Endometrial microvascular endothelial cells (primary cell): Measurements from ENCODE around the gene SOAT2. TPM values are rescaled to one million over a fixed set of nuclear protein-coding genes. Genes with fewer than 3 reads are reported as not detected.
"Not testable (repeated sequence)": the region's sequence is repeated elsewhere in the genome, so short reads cannot be mapped to it uniquely, and the experiment has no call there.

Source experiments
- in situ Hi-C: cut with HindIII; loops from 2 replicates; pipeline ENCODE4 v1.10.0; 2017; ENCODE audit warnings: low sequenced_read_pairs, low pct_unique_long_range_greater_than_20kb; ENCODE audit errors: inconsistent ontology term
- total RNA-seq: library from RNA; depleted of rRNA; stranded (reverse); fragments of >200 nt; gene quantifications from one replicate; pipeline ENCODE4 v1.2.3, GENCODE V29; 2015; ENCODE audit errors: inconsistent ontology term

SOAT2 gene
- total RNA-seq, 1 donor from 2014 or later = not detected

DNA sequence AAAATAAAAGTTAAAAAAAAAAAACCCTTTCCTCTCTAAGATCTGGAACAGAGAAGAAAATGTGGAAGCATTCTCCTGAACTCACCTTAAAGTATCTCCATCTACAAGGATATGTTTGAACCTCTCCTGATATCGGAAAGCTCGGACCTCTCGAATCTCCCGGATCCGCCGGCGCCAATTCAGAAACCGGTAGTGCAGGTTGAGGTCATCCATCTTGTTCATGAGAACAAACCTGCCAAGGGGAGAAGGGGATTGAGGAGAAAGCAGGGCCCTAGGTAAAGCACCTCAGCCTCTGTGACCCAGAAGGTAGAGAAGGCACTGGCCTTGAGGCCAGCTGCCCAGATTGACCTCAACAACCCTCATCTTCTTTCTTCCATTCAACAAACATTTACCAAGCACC is 26.3 kb upstream of the SOAT2 start:
- in situ Hi-C loops = no loop called here

DNA sequence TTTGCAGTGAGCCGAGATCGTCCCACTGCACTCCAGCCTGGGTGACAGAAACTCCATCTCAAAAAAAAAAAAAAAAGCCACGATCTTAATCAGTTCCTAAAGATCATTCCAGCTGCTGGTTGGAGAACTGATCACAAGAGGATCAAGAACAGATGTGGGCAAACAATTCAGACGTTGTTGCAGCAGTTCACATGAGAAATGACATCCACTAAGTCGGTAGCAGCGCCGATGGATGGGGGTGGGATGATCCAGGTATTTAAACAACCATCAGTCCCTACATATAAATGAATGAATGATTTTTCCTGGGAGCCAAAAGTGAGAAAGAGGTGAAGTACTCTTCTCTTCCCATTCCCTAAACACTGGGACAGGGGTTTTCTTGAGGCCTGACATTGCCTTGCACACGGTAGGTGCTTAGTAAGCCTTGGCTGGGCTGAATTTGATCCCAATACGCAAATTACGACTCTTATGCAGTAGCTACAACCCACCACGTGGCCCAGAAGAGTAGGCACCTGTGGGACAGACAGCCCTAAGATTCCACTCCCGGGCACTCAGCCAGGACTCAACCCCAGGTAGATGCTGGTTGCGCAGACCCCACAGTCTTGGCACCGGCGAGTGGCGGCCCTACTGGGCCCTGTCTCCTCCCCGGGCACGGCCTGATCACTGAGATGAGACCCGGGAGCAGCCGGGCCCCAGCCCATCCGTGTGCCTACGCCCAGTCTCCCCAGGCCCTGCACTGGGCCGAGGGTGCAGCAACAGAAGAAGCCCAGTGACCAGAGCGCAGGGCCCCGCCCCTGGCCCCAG is 24.7 kb upstream of the SOAT2 start:
- in situ Hi-C loops = no loop called here

DNA sequence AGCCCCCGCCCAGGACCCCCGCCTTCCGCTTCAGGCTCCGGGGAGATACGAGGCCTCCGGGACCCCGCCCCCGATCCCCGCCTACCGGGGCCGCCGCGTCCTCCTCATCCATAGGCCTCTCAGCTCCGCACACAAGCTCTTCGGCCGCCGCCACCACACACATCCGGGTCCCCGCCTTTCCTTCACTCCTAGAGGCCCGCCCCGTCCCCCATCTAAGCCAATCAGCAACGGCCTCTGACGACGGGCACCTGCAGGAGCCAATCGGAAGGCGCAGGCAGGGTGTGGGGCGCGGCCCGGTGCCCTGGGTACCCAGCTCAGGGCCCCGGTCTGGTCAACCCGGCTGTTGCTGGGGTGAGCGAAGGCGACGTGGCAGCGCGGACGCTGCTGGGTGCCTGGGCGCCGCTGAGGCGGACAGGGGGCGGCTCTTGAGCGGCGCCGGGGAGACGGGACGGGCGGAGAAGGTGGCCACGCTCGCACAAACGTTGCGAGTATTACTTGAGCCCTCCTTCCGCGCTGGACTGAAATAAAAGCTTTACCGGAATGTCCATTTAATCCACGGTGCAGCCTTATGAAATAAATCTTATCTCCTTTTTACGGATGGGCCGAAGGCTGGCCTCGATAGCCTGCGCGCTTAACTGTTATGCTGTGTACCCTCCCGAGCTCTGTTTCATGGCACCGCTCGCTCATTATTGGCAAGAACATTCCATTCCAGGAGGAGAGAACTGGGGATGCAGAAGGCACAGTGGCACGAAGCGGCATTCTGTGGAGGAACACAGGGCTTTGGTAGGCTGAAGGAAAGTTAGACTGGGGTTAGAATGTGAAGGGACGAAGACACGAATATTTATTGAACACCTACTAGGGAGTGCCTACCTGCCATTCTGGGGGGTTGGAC is 23.8 kb upstream of the SOAT2 start, which contains the start of gene SPRYD3:
TSS of gene SPRYD3 (minus strand) at position 165 of the 892 bp plus-strand sequence. CDS start at position 108, 57 bp downstream.
- in situ Hi-C loops = no loop called here

DNA sequence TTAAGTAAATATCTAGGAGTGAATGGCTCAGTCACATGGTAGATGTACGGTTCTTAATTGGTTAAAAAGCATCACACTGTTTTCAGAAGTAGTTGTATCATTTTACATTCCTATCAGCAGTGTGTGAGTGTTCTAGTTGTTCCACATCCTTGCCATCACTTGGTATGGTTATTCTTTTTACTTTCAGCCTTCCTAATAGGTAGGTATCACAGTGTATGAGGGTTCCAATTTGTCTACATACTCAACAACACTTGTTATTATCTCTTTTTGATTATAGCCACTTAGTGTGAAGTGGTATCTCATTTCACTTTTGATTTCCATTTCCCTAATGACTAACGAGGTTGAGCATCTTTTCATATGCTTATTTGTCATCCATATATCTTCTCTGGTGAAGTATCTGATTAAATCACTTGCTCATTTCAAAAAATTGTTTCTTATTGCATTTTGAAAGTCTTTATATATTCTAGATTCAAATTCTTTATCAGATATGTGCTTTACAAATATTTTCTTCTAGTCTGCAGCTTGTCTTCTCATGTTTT is 20.6 kb upstream of the SOAT2 start:
- in situ Hi-C loops = no loop called here

- in situ Hi-C loops = no loop called here
Measured at GRCh38 chr12:53086361-53086760, 16.9 kb upstream of the SOAT2 start.

GRCh38 chr12:53090105-53090504 is 13.2 kb upstream of the SOAT2 start:
- in situ Hi-C loops = no loop called here

- in situ Hi-C loops = no loop called here
Measured at GRCh38 chr12:53090554-53090953, 12.7 kb upstream of the SOAT2 start.

DNA sequence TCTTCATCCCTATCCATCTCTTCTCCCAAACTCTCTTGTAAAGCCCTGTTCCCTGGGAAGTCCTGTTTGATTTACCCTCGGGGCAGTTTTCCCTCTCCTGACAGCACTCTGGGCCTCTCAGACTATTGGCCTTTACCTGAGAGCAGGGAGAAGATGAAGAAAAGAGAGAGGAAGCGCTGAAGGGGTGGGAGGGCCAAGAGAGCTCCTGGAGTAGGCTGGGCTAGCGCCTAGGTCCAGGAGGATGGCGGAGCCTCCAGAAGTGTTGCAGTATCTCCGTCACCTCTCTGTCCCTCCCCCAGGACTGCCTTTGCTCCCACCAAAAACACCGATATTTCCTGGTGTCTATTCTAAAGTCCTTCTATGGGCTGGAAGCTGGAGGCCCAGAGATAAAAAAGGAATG is 11.5 kb upstream of the SOAT2 start:
- in situ Hi-C loops = no loop called here

GRCh38 chr12:53093777-53094393 is 9.4 kb upstream of the SOAT2 start:
- in situ Hi-C loops = no loop called here

GRCh38 chr12:53094394-53094787 is 8.9 kb upstream of the SOAT2 start:
- in situ Hi-C loops = no loop called here

- in situ Hi-C loops = not testable (repeated sequence)
Measured at GRCh38 chr12:53094796-53095595, 8.3 kb upstream of the SOAT2 start.

GRCh38 chr12:53095596-53095895 is 7.7 kb upstream of the SOAT2 start:
- in situ Hi-C loops = not testable (repeated sequence)

DNA sequence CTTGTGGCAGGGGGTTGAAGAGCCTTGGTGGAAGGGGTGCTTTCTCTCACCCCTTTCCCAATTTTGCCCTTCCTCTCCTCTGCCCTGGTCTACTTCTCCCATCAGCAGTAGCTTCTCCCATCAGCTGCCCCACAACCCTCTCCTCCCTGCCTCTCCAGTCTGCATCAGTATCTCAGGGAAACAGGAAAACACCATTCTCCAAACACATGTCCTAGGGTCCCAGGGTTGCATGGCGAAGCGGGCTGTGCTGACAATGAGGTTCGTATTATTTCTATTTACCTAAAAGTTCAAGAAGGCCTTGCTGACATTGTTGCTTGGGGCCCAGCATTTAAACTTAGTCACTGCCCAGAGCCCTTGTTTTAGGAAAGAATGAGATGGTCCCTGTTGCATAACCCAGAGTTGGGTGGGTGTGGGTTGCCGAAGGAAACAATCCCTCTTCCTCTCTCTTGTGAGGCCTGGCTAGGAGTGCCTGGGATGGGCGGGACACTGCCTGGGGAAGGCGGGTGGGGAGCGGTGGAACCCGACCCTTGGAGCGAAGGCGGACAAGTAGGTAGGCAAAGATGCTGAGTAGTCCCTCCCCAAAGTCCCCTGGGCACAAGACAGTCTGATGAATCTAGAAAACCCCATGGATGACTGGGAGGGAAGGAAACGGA is 7.1 kb upstream of the SOAT2 start:
- in situ Hi-C loops = no loop called here

- in situ Hi-C loops = no loop called here
Measured at GRCh38 chr12:53096759-53097158, 6.5 kb upstream of the SOAT2 start.

GRCh38 chr12:53097207-53097563 is 6.1 kb upstream of the SOAT2 start:
- in situ Hi-C loops = no loop called here

DNA sequence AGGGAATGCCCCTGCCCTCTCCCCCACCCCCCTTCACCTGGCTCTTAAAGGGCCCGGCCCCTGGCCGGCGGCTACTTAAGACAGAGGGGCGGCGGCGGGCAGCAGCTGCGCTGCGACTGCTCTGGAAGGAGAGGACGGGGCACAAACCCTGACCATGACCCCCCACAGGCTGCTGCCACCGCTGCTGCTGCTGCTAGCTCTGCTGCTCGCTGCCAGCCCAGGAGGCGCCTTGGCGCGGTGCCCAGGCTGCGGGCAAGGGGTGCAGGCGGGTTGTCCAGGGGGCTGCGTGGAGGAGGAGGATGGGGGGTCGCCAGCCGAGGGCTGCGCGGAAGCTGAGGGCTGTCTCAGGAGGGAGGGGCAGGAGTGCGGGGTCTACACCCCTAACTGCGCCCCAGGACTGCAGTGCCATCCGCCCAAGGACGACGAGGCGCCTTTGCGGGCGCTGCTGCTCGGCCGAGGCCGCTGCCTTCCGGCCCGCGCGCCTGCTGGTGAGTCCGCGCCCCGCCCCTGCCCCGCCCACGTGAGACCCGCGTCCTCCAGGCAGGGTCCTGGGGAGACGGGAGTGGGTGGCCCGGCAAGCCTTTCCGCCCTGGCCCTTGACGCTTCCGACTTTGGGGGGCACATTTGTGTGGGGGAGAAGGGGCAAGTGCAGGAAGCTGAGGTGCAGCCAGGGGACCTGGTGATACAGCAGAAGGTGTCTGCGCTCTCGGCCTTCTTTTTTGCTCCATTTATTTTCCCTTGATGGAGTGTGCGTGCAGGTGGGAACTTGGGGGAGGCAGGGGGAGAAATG is 5.5 kb upstream of the SOAT2 start, which contains the start of gene IGFBP6:
TSS of gene IGFBP6 (plus strand) at position 104 of the 790 bp plus-strand sequence. CDS start at position 155, 51 bp downstream.
- in situ Hi-C loops = no loop called here

GRCh38 chr12:53098354-53098981 is 4.8 kb upstream of the SOAT2 start:
- in situ Hi-C loops = no loop called here
